Measurements from ENCODE around the gene TP53BP1.

The TP53BP1 gene

DNA sequence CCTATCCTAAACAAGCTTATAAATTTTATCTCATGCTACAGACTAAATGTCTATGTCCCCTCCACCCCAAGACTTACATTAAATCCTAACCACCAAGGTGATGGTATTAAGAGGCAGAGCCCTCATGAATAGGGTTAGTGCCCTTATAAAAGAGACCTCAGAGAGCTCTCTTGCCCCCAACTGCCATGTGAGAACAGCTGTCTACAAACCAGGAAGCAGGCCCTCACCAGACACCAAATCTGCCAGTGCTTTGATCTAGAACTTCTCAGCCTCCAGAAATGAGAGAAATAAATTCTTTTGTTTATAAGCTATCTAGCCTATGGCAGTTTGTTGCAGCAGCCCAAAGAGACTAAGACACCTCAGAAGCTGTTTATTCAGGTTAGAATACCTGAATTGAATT is 58.5 kb downstream of the TP53BP1 start:
- H3K79me1 ChIP-seq (replicated peaks; ENCODE audit: low read length, poor library complexity, severe bottlenecking), result peaks cover 32% of the 10 kb centered on the region
- no peaks in the 10 kb centered on the region for H3K4me1 ChIP-seq (ENCODE audit: control insufficient read depth, insufficient read depth, low read depth, low read length)
- H2AFZ ChIP-seq (ENCODE audit: low read depth, low read length), result no peak overlapping the region
- no peaks in the 10 kb centered on the region for H3K9me3 ChIP-seq (ENCODE audit: control insufficient read depth, low read length)
- no peak overlapping the region for H2BK120ac ChIP-seq (ENCODE audit: low read depth, low read length)
- no peak overlapping the region for H3K4me3 ChIP-seq (ENCODE audit: insufficient read depth in 1 of 2, low read depth in 1 of 2, low read length in 2 of 2)
- H3K4ac ChIP-seq (ENCODE audit: low read depth in 1 of 2, low read length in 2 of 2), result no peak overlapping the region
- no peak overlapping the region for H2BK12ac ChIP-seq (ENCODE audit: low read length in 2 of 2)
- H3K27me3 ChIP-seq (ENCODE audit: control insufficient read depth in 1 of 2, insufficient read depth in 1 of 2, low read length in 2 of 2), result no peaks in the 10 kb centered on the region
- H3K14ac ChIP-seq (ENCODE audit: low read length in 2 of 2), result no peak overlapping the region
- no peak overlapping the region for H4K91ac ChIP-seq (ENCODE audit: low read length)
- H3K18ac ChIP-seq (ENCODE audit: low read depth in 1 of 2, low read length in 2 of 2), result no peak overlapping the region
- H3K36me3 ChIP-seq (ENCODE audit: control insufficient read depth in 1 of 2, insufficient read depth in 2 of 2, low read depth in 1 of 2, low read length in 2 of 2), result peaks cover 32 to 88% of the 10 kb centered on the region in 2 experiments
- no peak overlapping the region for H2AK5ac ChIP-seq (ENCODE audit: low read length, severe bottlenecking)
- no peak overlapping the region for H3K27ac ChIP-seq (ENCODE audit: low read length, poor library complexity, severe bottlenecking)
- H4K8ac ChIP-seq (ENCODE audit: low read length), result no peak overlapping the region
- no peak overlapping the region for H2BK5ac ChIP-seq (ENCODE audit: low read depth, low read length, poor library complexity, severe bottlenecking)
- H2BK15ac ChIP-seq (ENCODE audit: low read depth, poor library complexity, severe bottlenecking), result no peak overlapping the region
- no peak overlapping the region for H3K4me2 ChIP-seq (ENCODE audit: low read length, poor library complexity, severe bottlenecking)
- no peak overlapping the region for H3K9ac ChIP-seq (ENCODE audit: low read length)
- no peak overlapping the region for H3K23ac ChIP-seq (ENCODE audit: low read length in 2 of 2)
- DNase-seq, result no peak

DNA sequence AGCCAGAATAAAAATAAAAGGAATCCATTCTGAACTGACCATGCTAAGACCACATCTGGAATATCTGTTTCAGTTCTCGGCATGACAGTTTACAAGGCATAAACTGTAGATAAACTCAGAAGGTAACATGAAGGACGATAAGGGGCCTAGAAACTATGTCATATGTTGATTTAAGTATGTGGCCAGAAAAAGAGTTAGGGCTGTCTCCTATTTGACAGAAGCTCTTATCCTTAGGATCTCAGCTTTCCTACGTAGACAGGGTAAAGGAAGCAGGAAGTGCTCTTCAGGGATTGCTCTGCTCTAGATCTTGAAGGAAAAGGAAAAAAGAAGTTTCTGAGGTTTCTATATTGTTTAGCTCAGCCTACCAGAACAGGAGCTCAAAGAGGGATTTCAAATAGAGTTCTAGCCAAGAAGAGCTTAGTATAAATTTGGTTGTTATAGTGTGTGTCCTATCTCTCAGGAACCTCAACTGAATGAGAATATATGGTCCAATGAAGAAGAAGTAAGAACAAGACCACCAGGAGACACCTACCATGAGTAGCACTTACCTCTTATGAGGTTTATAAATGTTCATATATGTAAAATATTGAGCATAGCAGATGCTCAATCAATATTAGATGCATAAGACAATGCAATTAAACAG is 59.2 kb downstream of the TP53BP1 start:
- Histone ChIP-seq H3K9ac (ENCODE audit: low read length) (no peak overlapping the region), H3K27ac (ENCODE audit: low read length, poor library complexity, severe bottlenecking) (no peak overlapping the region), H4K91ac (ENCODE audit: low read length) (no peak overlapping the region), H3K4me3 (ENCODE audit: insufficient read depth in 1 of 2, low read depth in 1 of 2, low read length in 2 of 2) (no peak overlapping the region), H3K4me1 (ENCODE audit: control insufficient read depth, insufficient read depth, low read depth, low read length) (no peaks in the 10 kb centered on the region), H3K4me2 (ENCODE audit: low read length, poor library complexity, severe bottlenecking) (no peak overlapping the region), H3K27me3 (ENCODE audit: control insufficient read depth in 1 of 2, insufficient read depth in 1 of 2, low read length in 2 of 2) (no peaks in the 10 kb centered on the region), H2BK15ac (ENCODE audit: low read depth, poor library complexity, severe bottlenecking) (no peak overlapping the region), H2BK12ac (ENCODE audit: low read length in 2 of 2) (no peak overlapping the region), H2AFZ (ENCODE audit: low read depth, low read length) (no peak overlapping the region), H3K23ac (ENCODE audit: low read length in 2 of 2) (no peak overlapping the region), H3K4ac (ENCODE audit: low read depth in 1 of 2, low read length in 2 of 2) (no peak overlapping the region), H3K9me3 (ENCODE audit: control insufficient read depth, low read length) (no peaks in the 10 kb centered on the region), H2BK120ac (ENCODE audit: low read depth, low read length) (no peak overlapping the region), H2AK5ac (ENCODE audit: low read length, severe bottlenecking) (no peak overlapping the region), H3K36me3 (ENCODE audit: control insufficient read depth in 1 of 2, insufficient read depth in 2 of 2, low read depth in 1 of 2, low read length in 2 of 2) (peaks cover 29 to 88% of the 10 kb centered on the region in 2 experiments), H3K18ac (ENCODE audit: low read depth in 1 of 2, low read length in 2 of 2) (no peak overlapping the region), H3K14ac (ENCODE audit: low read length in 2 of 2) (no peak overlapping the region), H4K8ac (ENCODE audit: low read length) (no peak overlapping the region), H3K79me1 (replicated peaks; ENCODE audit: low read length, poor library complexity, severe bottlenecking) (peaks cover 30% of the 10 kb centered on the region), H2BK5ac (ENCODE audit: low read depth, low read length, poor library complexity, severe bottlenecking) (no peak overlapping the region)
- 95% methylated on average over 3 of the region's 3 CpGs for WGBS
- DNase-seq, result no peak

DNA sequence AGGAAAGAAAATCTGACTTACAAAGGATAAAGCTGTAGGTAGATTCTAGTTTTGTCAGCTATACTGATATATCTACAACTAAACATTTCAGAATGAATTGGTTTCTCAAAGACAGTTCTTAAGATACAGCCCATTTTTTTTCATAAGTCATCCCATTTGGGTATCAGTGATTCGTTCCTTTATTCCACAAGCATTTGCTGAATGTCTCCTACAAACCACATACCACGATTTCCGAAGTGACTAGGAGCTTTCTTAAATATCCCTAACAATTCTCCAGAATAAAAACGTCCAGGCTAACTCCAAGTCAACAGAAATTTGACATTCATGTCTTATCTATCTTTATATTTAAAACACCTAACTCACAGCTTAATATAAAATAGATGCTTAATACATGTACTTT is 59.8 kb downstream of the TP53BP1 start:
- no peaks in the 10 kb centered on the region for H3K9me3 ChIP-seq (ENCODE audit: control insufficient read depth, low read length)
- H3K27me3 ChIP-seq (ENCODE audit: control insufficient read depth in 1 of 2, insufficient read depth in 1 of 2, low read length in 2 of 2), result no peaks in the 10 kb centered on the region
- no peak overlapping the region for H2BK15ac ChIP-seq (ENCODE audit: low read depth, poor library complexity, severe bottlenecking)
- H3K18ac ChIP-seq (ENCODE audit: low read depth in 1 of 2, low read length in 2 of 2), result no peak overlapping the region
- H3K23ac ChIP-seq (ENCODE audit: low read length in 2 of 2), result no peak overlapping the region
- H2AK5ac ChIP-seq (ENCODE audit: low read length, severe bottlenecking), result no peak overlapping the region
- H3K4me2 ChIP-seq (ENCODE audit: low read length, poor library complexity, severe bottlenecking), result no peak overlapping the region
- peaks cover 29 to 89% of the 10 kb centered on the region in 2 experiments for H3K36me3 ChIP-seq (ENCODE audit: control insufficient read depth in 1 of 2, insufficient read depth in 2 of 2, low read depth in 1 of 2, low read length in 2 of 2)
- H3K27ac ChIP-seq (ENCODE audit: low read length, poor library complexity, severe bottlenecking), result no peak overlapping the region
- no peak overlapping the region for H2BK120ac ChIP-seq (ENCODE audit: low read depth, low read length)
- no peak overlapping the region for H4K91ac ChIP-seq (ENCODE audit: low read length)
- 92% methylated on average over 4 of the region's 4 CpGs for WGBS
- no peak overlapping the region for H3K4ac ChIP-seq (ENCODE audit: low read depth in 1 of 2, low read length in 2 of 2)
- H3K9ac ChIP-seq (ENCODE audit: low read length), result no peak overlapping the region
- H4K8ac ChIP-seq (ENCODE audit: low read length), result no peak overlapping the region
- H3K79me1 ChIP-seq (replicated peaks; ENCODE audit: low read length, poor library complexity, severe bottlenecking), result peaks cover 29% of the 10 kb centered on the region
- no peak overlapping the region for H3K4me3 ChIP-seq (ENCODE audit: insufficient read depth in 1 of 2, low read depth in 1 of 2, low read length in 2 of 2)
- no peak overlapping the region for H2AFZ ChIP-seq (ENCODE audit: low read depth, low read length)
- H2BK12ac ChIP-seq (ENCODE audit: low read length in 2 of 2), result no peak overlapping the region
- DNase-seq, result no peak
- no peak overlapping the region for H2BK5ac ChIP-seq (ENCODE audit: low read depth, low read length, poor library complexity, severe bottlenecking)
- no peak overlapping the region for H3K14ac ChIP-seq (ENCODE audit: low read length in 2 of 2)
- H3K4me1 ChIP-seq (ENCODE audit: control insufficient read depth, insufficient read depth, low read depth, low read length), result no peaks in the 10 kb centered on the region

DNA sequence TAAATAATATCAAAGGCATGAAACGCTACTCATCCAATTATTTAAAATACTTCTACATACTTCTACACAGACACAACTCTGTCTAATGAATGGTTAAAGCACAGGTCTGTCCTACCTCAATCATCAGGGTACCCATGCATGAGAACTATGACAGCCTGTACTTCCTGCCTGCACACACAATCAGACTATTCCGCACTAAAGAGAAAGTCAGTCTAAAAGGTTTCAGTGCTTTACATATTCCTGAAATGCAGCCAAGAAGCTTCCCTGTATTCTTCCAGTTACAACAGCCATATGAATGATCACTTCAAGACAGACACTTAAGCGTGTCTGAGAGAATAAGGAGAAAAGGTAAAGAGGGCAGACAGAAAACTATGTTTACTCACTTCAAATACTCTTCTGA is 63.3 kb downstream of the TP53BP1 start:
- Histone ChIP-seq H3K27ac (ENCODE audit: low read length, poor library complexity, severe bottlenecking) (no peak overlapping the region), H2BK15ac (ENCODE audit: low read depth, poor library complexity, severe bottlenecking) (no peak overlapping the region), H3K9ac (ENCODE audit: low read length) (no peak overlapping the region), H3K23ac (ENCODE audit: low read length in 2 of 2) (no peak overlapping the region), H2AK5ac (ENCODE audit: low read length, severe bottlenecking) (no peak overlapping the region), H3K79me1 (replicated peaks; ENCODE audit: low read length, poor library complexity, severe bottlenecking) (peaks cover 17% of the 10 kb centered on the region), H4K91ac (ENCODE audit: low read length) (no peak overlapping the region), H2BK120ac (ENCODE audit: low read depth, low read length) (no peak overlapping the region), H3K27me3 (ENCODE audit: control insufficient read depth in 1 of 2, insufficient read depth in 1 of 2, low read length in 2 of 2) (no peaks in the 10 kb centered on the region), H3K36me3 (ENCODE audit: control insufficient read depth in 1 of 2, insufficient read depth in 2 of 2, low read depth in 1 of 2, low read length in 2 of 2) (peaks cover 19 to 89% of the 10 kb centered on the region in 2 experiments), H4K8ac (ENCODE audit: low read length) (no peak overlapping the region), H3K18ac (ENCODE audit: low read depth in 1 of 2, low read length in 2 of 2) (no peak overlapping the region), H3K14ac (ENCODE audit: low read length in 2 of 2) (no peak overlapping the region), H3K9me3 (ENCODE audit: control insufficient read depth, low read length) (no peaks in the 10 kb centered on the region), H2AFZ (ENCODE audit: low read depth, low read length) (no peak overlapping the region), H2BK5ac (ENCODE audit: low read depth, low read length, poor library complexity, severe bottlenecking) (no peak overlapping the region), H3K4me3 (ENCODE audit: insufficient read depth in 1 of 2, low read depth in 1 of 2, low read length in 2 of 2) (no peak overlapping the region), H3K4ac (ENCODE audit: low read depth in 1 of 2, low read length in 2 of 2) (no peak overlapping the region), H3K4me2 (ENCODE audit: low read length, poor library complexity, severe bottlenecking) (no peak overlapping the region), H2BK12ac (ENCODE audit: low read length in 2 of 2) (no peak overlapping the region), H3K4me1 (ENCODE audit: control insufficient read depth, insufficient read depth, low read depth, low read length) (no peaks in the 10 kb centered on the region)
- DNase-seq, result no peak
- WGBS, result 100% methylated on average over 1 of the region's 3 CpGs
